Suprapubic skin (tissue), 3 donors: Measurements from ENCODE around the gene TSR3.

Experiments
- CTCF ChIP-seq, 2 donors: fragments of 200-600 bp in 1 of 2; fragments of 450-650 bp in 1 of 2; sonication (generic) in 1 of 2; IDR thresholded peaks; one replicate each; pipeline ENCODE4 v1.5.1; 2016 to 2019; ENCODE audit warnings: antibody characterized with exemption in 2 of 2, mild to moderate bottlenecking in 1 of 2, moderate library complexity in 1 of 2
- EP300 ChIP-seq: sonication (generic); formaldehyde crosslinking; IDR thresholded peaks from one replicate; pipeline ENCODE4 v1.6.1; 2017; ENCODE audit warnings: antibody characterized with exemption

- TF ChIP-seq CTCF (IDR thresholded peaks at IDR 0.05) (no peak), EP300 (no peak)
Observed at GRCh38 chr16:1324286-1324826, 27.3 kb downstream of the TSR3 start.
